Renal cortex interstitium (tissue), 11 donors: ENCODE results near the gene PCSK6. TPM values are rescaled to one million over a fixed set of nuclear protein-coding genes. Genes with fewer than 3 reads are reported as not detected.

Source experiments
- DNase-seq, 11 donors: peaks; one replicate each; pipeline ENCODE4 v3.0.0-alpha.2; 2013; ENCODE audit warnings: low read depth in 9 of 11, low spot score in 4 of 11; ENCODE audit errors: extremely low read depth in 1 of 11
- polyA plus RNA-seq, 3 donors: library from polyadenylated mRNA; unstranded; fragments of 120-200 nt; gene quantifications; one replicate each; pipeline ENCODE4 v1.2.1, GENCODE V29; 2013; ENCODE audit not compliant: insufficient read length in 3 of 3

Gene PCSK6
- polyA plus RNA-seq, 3 donors: 7.2 to 8.4 (median 8.3) TPM

DNA sequence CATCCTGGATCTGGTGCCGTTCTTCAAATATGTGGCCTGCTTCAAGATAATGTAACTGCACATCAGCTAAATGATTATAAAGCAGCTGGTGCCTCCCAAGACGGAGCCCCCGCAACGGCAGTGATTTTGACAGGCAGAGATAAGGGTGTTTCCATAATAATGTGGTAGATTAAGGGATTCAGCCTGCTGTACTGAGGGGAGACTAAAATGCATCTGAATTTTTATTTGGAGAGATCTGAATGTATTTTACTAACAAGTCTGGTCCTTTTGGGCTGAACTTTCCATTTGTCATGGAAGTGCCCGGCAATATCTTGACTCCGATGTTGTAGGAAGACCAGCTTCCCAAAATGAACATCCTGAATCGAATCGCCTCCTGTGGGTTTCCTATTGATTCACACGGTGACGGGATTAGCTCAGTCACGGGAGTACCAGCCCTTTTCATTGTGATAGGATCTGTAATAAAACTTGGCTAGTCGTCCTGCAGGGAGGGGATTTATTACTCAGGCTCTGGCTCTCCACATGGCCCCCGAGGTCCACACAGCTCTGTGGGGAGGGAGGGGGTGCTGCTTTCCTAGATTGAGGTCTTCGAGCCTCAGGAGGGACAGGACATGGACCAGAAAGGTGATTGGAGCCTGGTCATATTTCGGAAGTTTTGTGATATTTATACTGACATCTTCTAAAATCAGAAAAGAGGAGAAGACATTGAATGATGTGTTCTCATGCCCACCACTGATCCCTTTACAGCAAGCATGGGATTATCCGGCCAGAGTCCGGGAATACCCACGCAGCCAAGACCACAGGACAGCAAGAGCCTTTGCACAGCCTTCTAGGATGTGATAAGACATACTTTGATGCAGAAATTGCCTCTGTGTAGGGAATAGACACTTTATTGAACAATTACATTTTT lies 2.5 kb upstream of the PCSK6 start:
- no peak for DNase-seq

DNA sequence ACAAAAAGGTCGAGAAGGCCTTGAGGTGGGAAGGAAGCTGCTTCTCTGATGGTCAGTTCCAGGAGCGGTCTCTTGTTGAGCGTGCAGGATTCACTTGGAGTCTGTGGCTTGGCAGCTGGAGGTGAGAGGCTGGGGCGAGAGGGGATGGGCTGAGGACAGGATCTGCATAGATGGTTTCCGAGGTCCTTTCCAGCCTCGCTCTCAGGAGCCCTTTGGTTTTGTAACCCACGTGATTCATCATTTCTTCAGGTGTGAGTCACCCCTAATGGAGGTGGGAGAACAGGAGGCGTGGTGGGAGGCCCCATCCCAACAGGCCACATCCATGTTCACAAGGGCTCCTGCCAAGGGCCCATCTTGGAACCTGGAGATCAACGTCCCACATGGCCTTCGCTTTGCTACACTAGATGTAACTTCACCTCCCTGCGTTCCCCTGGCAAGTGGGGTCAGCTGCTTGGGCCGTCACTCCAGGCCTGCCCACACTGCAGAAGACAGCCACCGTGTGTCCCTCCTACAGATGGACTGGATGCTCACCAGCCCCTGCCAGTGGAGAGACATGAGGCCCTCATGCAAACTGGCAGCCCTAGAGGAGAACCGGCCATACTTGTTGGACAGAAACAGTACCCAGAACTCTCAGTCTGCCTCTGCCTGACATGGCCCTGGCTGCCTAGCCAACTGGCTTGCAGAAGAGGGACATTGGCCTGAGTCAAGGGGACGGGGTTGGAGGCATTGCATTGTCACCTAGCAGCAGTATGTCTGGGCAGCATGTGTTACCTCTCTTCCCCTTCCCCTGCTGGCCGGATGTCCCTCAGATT lies 1.6 kb upstream of the PCSK6 start:
- no peak for DNase-seq

DNA sequence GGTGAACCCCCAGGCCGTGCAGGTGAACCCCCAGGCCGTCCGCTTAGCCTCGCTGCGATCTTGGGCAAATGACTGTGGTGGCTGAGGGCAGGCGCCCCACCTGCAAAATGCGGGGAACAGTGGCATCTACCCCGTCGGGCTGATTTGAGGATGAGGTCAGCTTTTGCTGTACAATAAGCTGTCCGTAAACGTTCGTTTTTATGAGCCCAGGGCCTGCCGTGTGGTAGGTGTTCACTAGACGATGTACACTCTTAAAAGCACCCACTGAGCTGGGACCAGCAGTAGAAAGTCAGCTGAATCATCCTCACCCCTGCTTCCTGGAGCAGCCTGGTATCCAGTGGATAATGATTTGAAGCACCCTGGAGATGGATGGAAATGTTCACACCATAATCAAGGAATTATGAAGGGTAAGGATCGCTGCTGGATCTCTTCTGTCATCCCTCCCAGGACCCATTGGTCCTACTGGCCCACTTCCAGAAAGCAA lies 943 bp upstream of the PCSK6 start:
- DNase-seq: no peak

DNA sequence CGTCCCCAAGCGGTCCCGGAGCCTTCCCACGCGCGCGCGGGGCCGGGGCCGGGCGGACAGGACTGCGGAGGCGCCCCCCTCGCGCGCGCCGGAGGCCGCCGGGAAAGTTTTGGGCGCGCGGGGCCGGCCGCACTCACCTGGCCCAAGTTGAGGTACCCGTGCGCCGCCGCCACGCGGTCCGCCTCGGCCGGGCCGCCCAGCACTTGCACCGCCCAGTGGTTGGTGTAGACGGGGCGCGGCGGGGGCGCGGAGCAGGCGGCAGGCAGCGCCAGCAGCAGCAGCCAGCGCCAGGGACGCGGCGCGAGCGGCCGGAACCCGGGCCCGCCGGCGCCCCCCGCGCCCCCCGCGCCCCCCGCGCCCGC lies 289 bp downstream of the PCSK6 start:
- DNase-seq: peak in 1 of 11 donors; percentile 24

DNA sequence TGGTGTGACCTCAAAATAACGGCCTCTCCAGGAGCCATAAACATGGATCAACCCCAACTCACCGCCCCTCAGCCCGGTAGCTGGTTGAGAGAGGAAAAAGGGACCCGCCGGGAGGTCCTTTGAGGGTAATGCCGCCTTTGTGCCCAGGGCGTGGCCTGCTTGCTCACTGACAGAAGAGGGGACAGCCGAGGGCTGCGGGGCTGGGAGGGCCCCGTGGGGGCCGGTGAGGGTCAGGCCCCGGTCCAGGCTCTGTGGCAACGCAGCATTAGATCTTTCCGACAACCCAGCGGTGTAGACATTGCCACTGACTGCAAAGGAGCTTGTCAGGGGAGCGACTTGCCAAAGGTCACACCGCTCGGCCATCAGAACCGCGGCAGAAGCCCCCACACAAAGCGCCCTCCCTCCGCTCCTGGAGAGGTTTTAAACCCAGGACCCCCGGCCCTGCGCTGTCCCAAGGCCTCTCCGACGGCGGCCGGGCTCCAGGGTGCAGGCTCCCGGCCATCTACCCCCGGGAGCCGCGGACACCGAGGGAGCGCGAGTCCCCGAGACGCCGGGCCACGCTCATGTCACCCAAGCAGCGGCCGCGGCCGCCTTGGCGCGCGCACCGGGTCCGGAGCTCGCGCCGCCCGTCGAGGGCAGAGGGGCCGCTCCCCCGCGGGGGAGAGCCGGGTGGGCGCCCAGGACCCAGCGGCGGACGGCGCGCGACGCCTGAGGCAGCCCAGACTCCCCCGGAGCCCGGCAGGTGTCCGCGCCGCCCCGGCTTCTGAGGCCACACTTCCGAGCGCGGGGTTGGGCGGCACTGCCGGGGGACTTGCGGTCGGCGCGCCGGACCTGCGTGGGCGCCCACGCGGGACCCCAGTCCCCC lies 975 bp downstream of the PCSK6 start:
- DNase-seq: no peak

DNA sequence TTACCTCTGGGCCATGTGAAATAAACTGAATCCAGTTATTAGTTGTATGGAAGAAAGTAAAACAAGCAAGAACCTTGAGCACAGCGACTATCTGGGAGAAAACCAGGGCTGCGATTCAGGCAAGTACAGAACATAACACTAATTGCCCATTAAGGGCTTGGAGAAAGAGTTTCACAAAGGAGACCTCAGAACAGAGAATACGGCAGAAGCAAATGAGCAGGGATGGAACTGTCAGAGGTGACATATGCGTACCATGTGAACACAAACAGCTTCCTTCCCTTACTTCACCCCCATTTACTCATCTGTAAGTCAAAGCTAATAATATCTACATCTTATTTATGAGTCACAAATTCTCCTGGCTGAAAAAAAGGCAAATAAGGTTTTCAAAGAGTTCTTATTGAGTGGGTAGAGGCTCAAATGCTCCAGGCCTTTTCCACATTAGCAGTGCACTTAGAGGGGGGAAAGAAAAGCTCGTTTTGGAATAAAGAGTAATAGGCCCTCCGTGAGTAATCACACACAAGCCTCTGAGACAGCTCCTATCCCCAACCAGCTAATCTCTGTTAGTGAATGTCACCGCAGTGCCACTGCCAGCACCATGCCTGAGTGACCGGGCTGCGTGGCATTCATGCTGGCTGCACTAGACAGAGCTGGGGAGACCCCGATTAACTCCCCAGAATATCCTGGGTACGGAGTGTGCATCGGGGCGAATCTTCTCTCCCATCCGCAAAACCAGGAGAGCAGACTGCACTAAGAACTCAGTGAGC lies 2.6 kb downstream of the PCSK6 start:
- no peak for DNase-seq

DNA sequence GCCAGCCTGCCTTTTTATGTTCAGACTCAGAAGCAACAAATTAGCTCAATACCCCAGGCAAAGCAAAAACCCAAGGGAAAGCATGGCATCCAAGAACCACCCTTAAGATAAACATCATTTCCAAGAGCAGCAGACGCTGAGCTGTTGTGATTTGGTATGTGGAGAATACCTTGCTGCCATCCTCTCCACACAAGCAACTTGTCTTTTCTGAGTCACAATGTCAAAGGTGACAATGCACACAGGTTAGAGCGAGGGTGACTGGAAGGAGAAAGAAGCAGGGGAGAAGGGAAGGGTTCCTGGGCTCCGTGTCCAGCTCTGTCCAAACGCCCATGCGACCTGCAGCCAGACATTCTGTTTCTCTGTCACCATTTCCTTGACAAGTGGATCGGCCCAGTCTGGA lies 6.0 kb downstream of the PCSK6 start:
- no peak for DNase-seq

DNA sequence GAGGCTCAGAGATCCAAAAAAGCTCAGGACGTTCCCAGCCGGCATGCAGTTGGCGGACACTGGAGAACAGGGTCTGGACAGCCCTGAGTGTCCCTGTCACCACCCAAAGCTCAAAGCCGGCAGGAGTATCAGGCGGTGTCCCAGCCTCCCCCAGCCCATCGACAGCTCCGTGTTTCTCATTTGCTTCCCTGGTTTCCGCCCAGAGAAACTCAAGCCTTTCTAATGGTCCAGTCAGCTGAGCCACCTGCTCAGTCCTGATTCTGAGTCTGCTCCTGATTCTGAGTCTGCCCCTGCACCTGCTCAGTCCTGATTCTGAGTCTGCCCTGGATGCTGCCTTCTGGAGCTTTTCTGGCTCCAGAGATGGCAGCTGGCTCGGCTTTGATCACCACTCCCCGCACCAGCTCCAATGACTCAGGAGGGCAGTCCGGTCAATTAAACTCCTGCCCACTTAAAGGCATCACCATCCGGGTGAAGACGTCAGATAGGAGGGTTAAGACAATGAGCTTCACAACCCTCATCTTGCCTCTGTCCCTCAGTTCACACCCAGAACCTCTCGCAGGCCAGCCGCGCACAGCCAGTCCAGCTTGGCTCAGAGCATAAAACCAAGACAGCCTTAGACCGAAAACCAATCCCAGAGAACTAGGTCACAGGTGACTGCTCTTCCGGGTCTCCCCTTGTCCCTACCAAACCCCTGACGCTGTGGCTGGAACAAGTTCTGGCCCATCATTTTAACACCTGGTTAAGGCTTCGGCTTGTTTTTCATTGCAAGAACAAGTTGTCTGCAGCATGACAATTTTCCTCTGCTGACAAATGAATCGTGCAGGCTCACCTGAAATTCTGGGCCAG lies 6.8 kb downstream of the PCSK6 start:
- DNase-seq: no peak

DNA sequence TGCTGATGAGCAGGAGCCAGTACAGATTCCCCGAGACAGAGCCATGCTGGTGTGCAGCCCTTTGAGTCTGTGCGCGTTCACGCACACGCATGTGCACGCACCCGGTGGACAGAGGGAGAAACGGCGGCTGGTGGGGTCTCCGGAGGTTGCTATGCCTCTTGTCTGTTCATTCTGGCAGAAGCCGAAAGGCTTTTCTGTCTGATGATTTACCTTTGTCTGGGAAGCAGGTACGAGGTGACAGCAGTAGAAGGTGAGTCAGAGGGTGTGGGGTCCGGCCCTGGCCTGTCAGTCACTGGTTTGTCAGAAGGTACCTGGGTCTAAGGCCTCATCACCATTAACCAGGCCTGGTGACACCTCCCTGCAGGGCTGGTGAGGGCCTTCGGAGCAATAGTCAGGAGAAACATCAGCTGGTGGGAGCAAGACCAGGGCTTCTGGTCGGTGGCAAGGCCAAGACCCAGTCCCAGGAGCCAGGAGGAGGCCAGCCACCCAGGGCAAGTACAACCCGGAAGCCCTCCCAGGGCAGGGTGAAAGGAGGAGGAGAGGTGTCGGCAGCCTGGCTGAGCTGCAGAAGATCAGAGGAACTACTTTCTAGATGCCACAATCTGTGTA lies 7.5 kb downstream of the PCSK6 start:
- no peak for DNase-seq

DNA sequence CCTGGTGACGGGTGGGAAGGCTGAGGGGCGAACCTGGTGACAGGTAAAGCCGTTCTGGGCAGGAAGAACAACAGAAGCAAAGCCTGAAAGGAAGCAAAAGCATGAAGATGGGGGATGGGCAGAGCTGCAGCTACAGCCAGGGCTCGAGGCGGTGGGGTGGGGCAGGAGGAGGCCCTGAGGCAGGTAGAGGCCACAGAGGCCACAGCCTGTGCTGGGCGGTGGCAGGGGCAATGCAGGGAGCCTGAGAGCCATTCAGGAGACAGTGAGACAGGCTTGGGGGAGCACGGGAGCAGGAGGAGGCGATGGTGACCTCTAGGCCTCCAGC lies 8.2 kb downstream of the PCSK6 start:
- no peak for DNase-seq

DNA sequence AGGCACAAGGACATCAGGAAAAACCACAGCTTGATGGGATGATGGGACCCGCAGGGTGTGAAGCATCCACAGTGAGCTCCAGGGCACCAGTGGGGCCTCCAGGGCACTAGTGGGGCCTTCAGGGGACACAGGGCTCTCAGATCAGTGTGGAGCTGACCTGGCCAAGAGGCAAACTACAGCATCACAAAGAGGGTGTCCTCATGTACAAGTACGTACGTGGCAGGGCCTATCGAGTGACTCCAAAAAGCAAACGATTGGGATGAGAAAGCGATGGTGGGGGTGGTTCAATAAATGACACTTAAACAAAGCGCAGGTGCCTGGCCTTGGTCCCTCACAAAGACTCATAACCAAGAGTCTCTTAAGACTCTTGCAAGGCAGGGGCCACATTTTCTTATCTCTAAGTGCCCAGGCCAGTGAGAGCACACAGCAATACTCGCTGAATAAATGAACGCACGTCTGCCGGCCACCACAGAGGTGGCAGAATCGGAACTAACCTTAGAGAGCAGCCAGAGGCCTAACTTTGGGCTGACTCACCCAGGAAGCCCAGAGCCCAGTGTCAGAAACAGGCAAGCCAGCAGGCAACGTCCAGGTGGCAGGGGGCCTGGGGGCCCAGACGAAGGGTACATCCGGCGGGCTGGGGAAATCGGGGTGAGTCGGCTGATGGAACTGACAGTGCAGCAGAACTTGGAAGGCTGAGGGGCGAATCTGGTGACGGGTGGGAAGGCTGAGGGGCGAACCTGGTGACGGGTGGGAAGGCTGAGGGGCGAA lies 8.7 kb downstream of the PCSK6 start:
- DNase-seq: no peak

DNA sequence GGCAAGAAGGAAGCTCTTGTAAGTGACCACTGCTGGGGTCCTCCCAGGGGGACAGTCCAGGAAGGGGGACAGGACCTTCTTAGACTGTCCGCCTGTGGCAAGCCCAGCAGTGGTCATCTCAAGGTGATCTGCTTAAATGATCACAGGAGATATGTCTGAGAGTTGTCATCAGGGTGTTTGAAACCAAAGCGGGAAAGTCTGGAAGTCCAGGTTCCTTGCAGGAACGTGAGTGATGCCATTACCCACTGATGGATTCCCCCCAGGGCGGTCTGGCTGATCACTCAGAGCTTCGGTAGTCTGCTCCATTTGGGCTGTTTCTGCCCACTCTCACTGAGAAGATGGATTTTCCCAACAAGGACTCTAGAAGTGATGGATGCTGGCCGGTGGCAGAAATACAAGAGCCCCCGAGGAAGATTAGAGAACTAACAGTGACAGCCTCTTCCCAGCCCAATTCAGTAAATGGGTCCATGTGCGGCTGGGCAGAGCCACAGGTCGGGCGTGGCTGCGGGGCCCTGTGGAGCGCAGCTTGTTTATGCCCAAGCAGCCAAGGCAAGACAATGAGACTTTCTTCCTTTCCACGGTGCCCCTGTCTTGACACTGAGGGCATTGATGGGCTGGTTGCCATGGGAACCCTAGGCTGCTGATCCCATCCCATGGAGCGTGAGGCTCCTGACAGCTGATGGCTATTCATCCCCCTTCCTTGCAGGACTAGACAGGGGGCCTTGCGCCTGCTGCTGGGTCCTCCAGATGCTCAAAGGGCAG lies 9.5 kb downstream of the PCSK6 start:
- DNase-seq: no peak

DNA sequence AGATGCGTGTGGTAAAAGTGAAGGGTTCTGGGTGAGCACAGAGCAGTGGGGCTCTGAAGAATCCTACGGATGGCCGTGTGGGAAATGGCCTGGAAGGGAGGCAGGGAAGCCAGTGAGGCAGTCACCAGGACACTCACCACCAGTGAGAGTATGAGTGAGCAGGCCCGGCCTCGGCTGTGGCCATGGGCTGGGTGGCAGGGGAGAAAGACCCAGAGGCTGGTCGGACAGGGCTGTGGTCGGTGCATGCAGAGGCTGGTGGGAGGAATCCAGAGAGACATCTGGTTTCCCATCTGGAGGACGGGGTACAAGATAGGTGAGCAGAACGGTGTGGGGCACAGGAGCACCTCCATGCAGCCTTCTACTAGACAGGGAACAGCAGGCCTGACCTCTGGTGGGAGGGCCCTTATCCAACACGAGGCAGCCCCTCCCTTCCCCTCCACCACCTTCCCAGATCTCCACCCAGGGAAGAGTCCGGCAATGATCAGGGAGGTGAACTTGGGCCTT lies 10.1 kb downstream of the PCSK6 start:
- no peak for DNase-seq

DNA sequence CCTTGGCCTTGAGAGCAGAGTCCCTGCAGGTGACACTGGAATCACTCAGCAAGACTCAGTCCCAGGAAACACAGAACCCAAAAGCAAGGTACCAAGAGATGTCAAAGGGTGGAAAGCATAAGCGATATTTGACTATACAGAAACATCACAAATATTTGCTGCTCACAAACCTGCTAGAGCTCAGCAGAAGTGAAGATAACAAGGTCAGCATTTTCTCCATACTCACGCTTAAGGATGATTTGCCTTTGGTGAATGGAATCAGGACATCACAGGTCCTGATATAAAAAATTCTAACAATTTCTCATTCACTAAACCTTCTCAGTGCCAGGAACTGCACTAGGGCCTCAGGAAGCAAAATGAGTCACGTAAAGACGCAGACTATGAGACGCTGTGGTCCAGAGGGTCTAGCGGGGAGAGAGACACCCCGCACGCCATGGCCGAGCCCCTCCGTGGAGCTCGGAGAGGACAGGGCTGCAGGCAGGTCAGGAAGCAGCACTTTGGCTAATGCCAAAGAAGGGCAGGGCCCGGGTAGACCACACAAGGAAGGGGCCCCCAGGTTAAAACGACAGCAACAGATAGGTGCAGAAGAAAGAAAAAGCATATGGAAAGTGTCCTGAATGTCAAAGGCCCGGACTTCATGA lies 10.7 kb downstream of the PCSK6 start:
- no peak for DNase-seq

DNA sequence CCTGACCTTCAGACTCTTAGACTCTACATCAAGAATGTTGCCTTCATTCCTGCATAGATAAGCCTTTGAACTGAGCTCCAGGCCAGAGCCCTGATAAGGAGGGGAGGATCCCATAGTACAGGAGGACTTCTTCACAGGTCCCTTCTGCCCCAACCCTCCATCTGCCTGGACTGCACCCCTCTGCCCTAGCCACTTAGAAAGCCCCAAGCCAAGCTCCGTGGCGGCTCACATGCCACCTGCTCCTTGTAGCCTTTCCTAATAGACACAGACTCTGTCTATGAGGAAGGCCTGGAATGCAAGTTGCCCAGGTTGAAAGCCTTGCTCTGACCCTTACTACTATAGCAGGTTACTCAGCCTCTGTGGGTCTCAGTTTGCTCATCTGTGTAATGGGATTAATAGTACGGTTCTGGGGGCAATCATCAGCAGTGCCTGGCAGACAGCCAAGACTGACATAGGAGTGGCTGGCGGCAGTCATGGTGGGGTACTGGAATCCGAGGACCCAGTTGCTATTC lies 11.6 kb downstream of the PCSK6 start:
- DNase-seq: no peak
